Trophoblast cell (in vitro differentiated cells and primary cell): Measurements from ENCODE around the gene MYOCD.

Source experiments
- DNase-seq, 2 donors: peaks; one replicate each; pipeline ENCODE4 v3.0.0-alpha.2; 2016
- H2AFZ ChIP-seq: 2 replicates; pipeline ENCODE4 v1.6.1; 2013; ENCODE audit warnings: low read length, moderate library complexity, mild to moderate bottlenecking; ENCODE audit not compliant: insufficient read depth, poor library complexity
- H2AK5ac ChIP-seq: 2 replicates; pipeline ENCODE4 v1.6.1; 2013; ENCODE audit warnings: mild to moderate bottlenecking, low read length
- H2BK120ac ChIP-seq: 2 replicates; pipeline ENCODE4 v1.6.1; 2013; ENCODE audit warnings: low read length, mild to moderate bottlenecking, moderate library complexity; ENCODE audit not compliant: insufficient read depth, poor library complexity
- H2BK12ac ChIP-seq: 2 replicates; pipeline ENCODE4 v1.6.1; 2013; ENCODE audit warnings: mild to moderate bottlenecking, low read length, moderate library complexity
- H2BK5ac ChIP-seq: 2 replicates; pipeline ENCODE4 v1.6.1; 2013; ENCODE audit warnings: low read length, low read depth, moderate library complexity, mild to moderate bottlenecking; ENCODE audit not compliant: poor library complexity
- H3K14ac ChIP-seq: 2 replicates; pipeline ENCODE4 v1.6.1; 2013; ENCODE audit warnings: mild to moderate bottlenecking, low read length
- H3K18ac ChIP-seq: 2 replicates; pipeline ENCODE4 v1.6.1; 2013; ENCODE audit warnings: mild to moderate bottlenecking, low read length
- H3K23ac ChIP-seq: 2 replicates; pipeline ENCODE4 v1.6.1; 2013; ENCODE audit warnings: low read length
- H3K27ac ChIP-seq: 2 replicates; pipeline ENCODE4 v1.5.1; 2013; ENCODE audit warnings: low read depth, mild to moderate bottlenecking, inconsistent platforms, low read length, moderate library complexity
- H3K27me3 ChIP-seq: 2 replicates; pipeline ENCODE4 v1.6.1; 2013; ENCODE audit warnings: inconsistent platforms, mild to moderate bottlenecking, low read length, moderate library complexity; ENCODE audit not compliant: insufficient read depth
- H3K36me3 ChIP-seq, 2 experiments: 1 replicate in 1 of 2; 2 replicates in 1 of 2; pipeline ENCODE4 v1.6.1; 2013; ENCODE audit warnings: low read length in 2 of 2, mild to moderate bottlenecking in 2 of 2, moderate library complexity in 1 of 2; ENCODE audit not compliant: insufficient read depth in 2 of 2, control insufficient read depth in 1 of 2
- H3K4ac ChIP-seq: 2 replicates; pipeline ENCODE4 v1.6.1; 2013; ENCODE audit warnings: low read depth, mild to moderate bottlenecking, low read length, moderate library complexity
- H3K4me1 ChIP-seq, 2 experiments: 1 replicate in 1 of 2; 2 replicates in 1 of 2; pipeline ENCODE4 v1.6.1; 2013; ENCODE audit warnings: low read length in 2 of 2, mild to moderate bottlenecking in 2 of 2, moderate library complexity in 1 of 2; ENCODE audit not compliant: insufficient read depth in 2 of 2, control insufficient read depth in 1 of 2
- H3K4me2 ChIP-seq: 2 replicates; pipeline ENCODE4 v1.6.1; 2013; ENCODE audit warnings: inconsistent platforms, mild to moderate bottlenecking, low read length, moderate library complexity
- H3K4me3 ChIP-seq: 2 replicates; pipeline ENCODE4 v1.5.1; 2013; ENCODE audit warnings: mild to moderate bottlenecking, low read depth, low read length, inconsistent platforms
- H3K79me1 ChIP-seq: one replicate; pipeline ENCODE4 v1.6.1; 2013; ENCODE audit warnings: low read length
- H3K79me2 ChIP-seq: 2 replicates; pipeline ENCODE4 v1.6.1; 2013; ENCODE audit warnings: low read length, mild to moderate bottlenecking; ENCODE audit not compliant: control insufficient read depth, insufficient read depth, poor library complexity
- H3K9ac ChIP-seq: 2 replicates; pipeline ENCODE4 v1.6.1; 2013; ENCODE audit warnings: mild to moderate bottlenecking, low read length
- H3K9me3 ChIP-seq: 2 replicates; pipeline ENCODE4 v1.6.1; 2013; ENCODE audit warnings: low read depth, mild to moderate bottlenecking, control low read depth, inconsistent platforms, low read length; ENCODE audit not compliant: insufficient read depth
- H4K12ac ChIP-seq: 2 replicates; pipeline ENCODE4 v1.6.1; 2013; ENCODE audit warnings: low read depth, mild to moderate bottlenecking, low read length, moderate library complexity
- H4K8ac ChIP-seq: 2 replicates; pipeline ENCODE4 v1.6.1; 2013; ENCODE audit warnings: low read depth, mild to moderate bottlenecking, low read length, moderate library complexity
- H4K91ac ChIP-seq: one replicate; pipeline ENCODE4 v1.6.1; 2013; ENCODE audit warnings: low read depth, mild to moderate bottlenecking, low read length, moderate library complexity
- WGBS: extraction: QIAGEN DNeasy Blood & Tissue Kit; methylation state at CpG from one replicate; pipeline ENCODE4 v1.1.7; 2013; ENCODE audit warnings: missing lambda C conversion rate; ENCODE audit not compliant: insufficient read length, insufficient coverage; ENCODE audit errors: extremely low coverage; 5-methylcytosine and 5-hydroxymethylcytosine counted together

Gene MYOCD

GRCh38 chr17:12655936-12656335, 9.8 kb upstream of the MYOCD start:
- Histone ChIP-seq H3K4ac (no peak overlapping the region), H3K23ac (no peak overlapping the region), H3K4me1 (no peaks in the 10 kb centered on the region), H4K8ac (no peak overlapping the region), H3K79me2 (no peaks in the 10 kb centered on the region), H3K9me3 (no peaks in the 10 kb centered on the region), H2BK120ac (no peak overlapping the region), H3K9ac (no peak overlapping the region), H3K36me3 (no peaks in the 10 kb centered on the region), H3K4me3 (no peak overlapping the region), H3K18ac (no peak overlapping the region), H3K27me3 (no peaks in the 10 kb centered on the region), H3K4me2 (no peak overlapping the region), H3K27ac (no peak overlapping the region), H2BK12ac (no peak overlapping the region), H2BK5ac (no peak overlapping the region), H3K14ac (no peak overlapping the region), H3K79me1 (no peaks in the 10 kb centered on the region), H4K91ac (no peak overlapping the region), H2AK5ac (no peak overlapping the region), H4K12ac (no peak overlapping the region), H2AFZ (no peak overlapping the region)
- WGBS: no CpG with 5 or more reads among the region's 4 CpGs
- DNase-seq: no peak

GRCh38 chr17:12656354-12656753, 9.3 kb upstream of the MYOCD start:
- no peak overlapping the region for H2BK120ac ChIP-seq

GRCh38 chr17:12659500-12659899, 6.2 kb upstream of the MYOCD start:
- Histone ChIP-seq H2BK12ac (no peak overlapping the region), H3K4me1 (no peaks in the 10 kb centered on the region), H2BK5ac (no peak overlapping the region), H4K12ac (no peak overlapping the region), H3K14ac (no peak overlapping the region), H2AFZ (no peak overlapping the region), H3K27me3 (no peaks in the 10 kb centered on the region), H3K79me1 (no peaks in the 10 kb centered on the region), H3K4me3 (no peak overlapping the region), H2BK120ac (no peak overlapping the region), H3K23ac (no peak overlapping the region), H3K9ac (no peak overlapping the region), H3K79me2 (no peaks in the 10 kb centered on the region), H4K8ac (no peak overlapping the region), H3K4me2 (no peak overlapping the region), H3K18ac (no peak overlapping the region), H3K9me3 (no peaks in the 10 kb centered on the region), H3K27ac (no peak overlapping the region), H2AK5ac (no peak overlapping the region), H3K36me3 (no peaks in the 10 kb centered on the region), H4K91ac (no peak overlapping the region), H3K4ac (no peak overlapping the region)
- DNase-seq: no peak
- no CpG with 5 or more reads among the region's 1 CpG for WGBS

More at GRCh38 chr17:12656354-12656753, 9.3 kb upstream of the MYOCD start:
- no peak for DNase-seq
- H3K79me2 ChIP-seq: no peaks in the 10 kb centered on the region
- H3K14ac ChIP-seq: no peak overlapping the region
- no peak overlapping the region for H3K27ac ChIP-seq
- H3K36me3 ChIP-seq: no peaks in the 10 kb centered on the region
- no peaks in the 10 kb centered on the region for H3K9me3 ChIP-seq
- H4K12ac ChIP-seq: no peak overlapping the region
- no peak overlapping the region for H4K91ac ChIP-seq
- H3K4me3 ChIP-seq: no peak overlapping the region
- H3K4me1 ChIP-seq: no peaks in the 10 kb centered on the region
- H2AK5ac ChIP-seq: no peak overlapping the region
- no peak overlapping the region for H3K23ac ChIP-seq
- WGBS: no CpG with 5 or more reads among the region's 2 CpGs
- no peak overlapping the region for H4K8ac ChIP-seq
- H2BK12ac ChIP-seq: no peak overlapping the region
- H3K79me1 ChIP-seq: no peaks in the 10 kb centered on the region
- no peak overlapping the region for H3K4ac ChIP-seq
- no peaks in the 10 kb centered on the region for H3K27me3 ChIP-seq
- H3K18ac ChIP-seq: no peak overlapping the region
- H2BK5ac ChIP-seq: no peak overlapping the region
- no peak overlapping the region for H3K9ac ChIP-seq
- no peak overlapping the region for H3K4me2 ChIP-seq
- H2AFZ ChIP-seq: no peak overlapping the region

- H2BK120ac ChIP-seq: no peak overlapping the region
- H3K14ac ChIP-seq: no peak overlapping the region
- H3K4me1 ChIP-seq: peaks cover 6 to 7% of the 10 kb centered on the region in 2 experiments
- H3K23ac ChIP-seq: no peak overlapping the region
- no peak overlapping the region for H2AFZ ChIP-seq
- H3K27me3 ChIP-seq: no peaks in the 10 kb centered on the region
- H2BK5ac ChIP-seq: no peak overlapping the region
- no peak overlapping the region for H3K4me2 ChIP-seq
- no peak overlapping the region for H3K18ac ChIP-seq
- no peak overlapping the region for H4K8ac ChIP-seq
- no CpG with 5 or more reads among the region's 11 CpGs for WGBS
- H2AK5ac ChIP-seq: no peak overlapping the region
- H2BK12ac ChIP-seq: no peak overlapping the region
- peaks cover 4% of the 10 kb centered on the region for H3K79me2 ChIP-seq
- no peak overlapping the region for H3K9ac ChIP-seq
- DNase-seq: no peak
- H4K91ac ChIP-seq: no peak overlapping the region
- H3K4ac ChIP-seq: no peak overlapping the region
- peaks cover 14% of the 10 kb centered on the region for H3K79me1 ChIP-seq
- H3K36me3 ChIP-seq: no peaks in the 10 kb centered on the region
- H3K4me3 ChIP-seq: no peak overlapping the region
- H4K12ac ChIP-seq: no peak overlapping the region
- no peaks in the 10 kb centered on the region for H3K9me3 ChIP-seq
- no peak overlapping the region for H3K27ac ChIP-seq
Measured at GRCh38 chr17:12664252-12664651, 1.4 kb upstream of the MYOCD start.
